Measurements from ENCODE around the gene ATG10.

The ATG10 gene

DNA sequence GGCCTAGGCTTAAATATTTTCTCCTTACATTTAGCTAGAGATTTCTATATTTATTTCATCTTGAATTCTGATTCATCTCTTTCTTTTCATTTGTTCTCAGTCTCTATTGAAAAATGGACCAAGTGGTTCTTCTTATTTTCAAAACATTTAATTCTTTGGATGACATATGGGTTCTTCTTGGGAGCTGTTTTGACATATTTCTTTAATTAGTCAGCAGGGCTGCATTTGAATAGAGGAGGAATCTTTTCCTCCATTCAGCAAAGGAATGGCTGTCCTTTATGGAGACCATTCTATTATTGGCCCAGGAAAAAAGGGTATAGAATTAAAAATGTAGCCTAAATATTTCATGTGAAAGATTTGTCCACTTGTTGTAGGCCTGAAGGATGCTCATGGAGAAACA, 196.5 kb downstream of the ATG10 start:
- no peak for DNase-seq

DNA sequence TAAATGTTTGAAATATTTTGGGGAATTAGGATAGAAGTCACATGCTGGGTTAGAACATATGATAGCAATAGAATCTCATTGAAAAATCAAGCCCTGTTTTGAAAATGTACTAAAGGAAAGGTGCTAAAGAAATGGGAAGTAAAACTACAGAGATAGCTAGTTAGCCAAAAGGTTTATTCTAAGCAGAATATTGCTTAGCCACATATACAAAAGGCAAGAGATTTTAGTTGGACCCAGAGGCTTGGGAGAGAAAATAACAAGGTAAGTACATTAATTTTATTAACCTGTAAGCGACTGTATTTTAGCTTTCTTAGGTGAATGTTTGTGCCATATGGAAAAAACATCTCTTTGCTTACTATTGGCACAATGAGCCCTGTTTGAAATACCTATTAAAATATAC, 198.1 kb downstream of the ATG10 start:
- DNase-seq, result no peak

DNA sequence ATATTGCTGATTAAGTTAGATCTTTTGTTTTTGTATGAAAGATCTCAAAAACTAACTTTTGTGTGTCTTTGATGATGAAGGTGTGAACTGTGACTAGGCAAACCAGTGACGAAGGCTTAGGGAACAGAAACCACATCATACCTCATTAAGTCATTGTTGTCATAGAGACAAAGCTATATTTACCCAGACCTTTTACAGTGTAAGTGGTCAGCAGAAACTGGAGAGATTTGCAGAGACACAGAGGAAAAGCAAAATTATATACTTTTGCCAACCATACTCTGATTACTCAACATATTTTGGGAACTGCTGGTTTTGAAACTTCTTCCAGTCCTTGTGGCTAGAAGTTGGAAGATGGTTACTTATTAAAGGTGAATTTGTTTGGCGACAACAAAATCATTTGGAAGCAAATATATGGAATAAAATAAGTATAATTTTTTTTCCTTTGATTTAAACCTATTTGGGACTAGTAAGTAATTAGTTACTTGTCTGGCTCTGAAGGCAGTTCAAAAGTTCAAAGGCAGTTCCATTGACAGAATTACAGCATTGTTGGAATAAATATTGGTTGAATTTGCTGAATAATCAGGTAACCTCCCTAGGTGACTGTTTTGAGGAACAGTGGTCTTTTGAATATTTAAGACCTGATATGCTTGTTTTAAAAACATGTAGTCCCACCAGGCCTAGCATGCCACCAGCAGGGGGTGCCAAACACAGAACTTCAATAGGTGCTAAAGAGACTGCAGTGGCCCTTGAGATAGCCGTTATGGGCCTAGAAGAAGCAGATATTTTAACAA, 202.5 kb downstream of the ATG10 start:
- no peak for DNase-seq

DNA sequence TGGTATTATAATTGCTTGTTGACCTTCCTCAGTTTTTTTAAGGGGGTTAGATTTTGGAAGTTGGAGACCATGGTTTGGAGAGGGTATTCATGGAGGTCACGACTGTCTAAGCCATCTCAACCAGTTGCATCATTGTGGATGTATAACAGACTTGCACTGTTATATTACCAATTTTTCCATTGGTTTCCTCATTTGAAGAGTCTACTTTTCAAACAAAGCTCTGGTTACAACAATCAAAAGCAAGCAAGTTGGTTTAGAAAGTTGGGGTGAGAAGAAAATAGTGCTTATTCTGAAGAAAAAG, 203.0 kb downstream of the ATG10 start:
- DNase-seq, result no peak

DNA sequence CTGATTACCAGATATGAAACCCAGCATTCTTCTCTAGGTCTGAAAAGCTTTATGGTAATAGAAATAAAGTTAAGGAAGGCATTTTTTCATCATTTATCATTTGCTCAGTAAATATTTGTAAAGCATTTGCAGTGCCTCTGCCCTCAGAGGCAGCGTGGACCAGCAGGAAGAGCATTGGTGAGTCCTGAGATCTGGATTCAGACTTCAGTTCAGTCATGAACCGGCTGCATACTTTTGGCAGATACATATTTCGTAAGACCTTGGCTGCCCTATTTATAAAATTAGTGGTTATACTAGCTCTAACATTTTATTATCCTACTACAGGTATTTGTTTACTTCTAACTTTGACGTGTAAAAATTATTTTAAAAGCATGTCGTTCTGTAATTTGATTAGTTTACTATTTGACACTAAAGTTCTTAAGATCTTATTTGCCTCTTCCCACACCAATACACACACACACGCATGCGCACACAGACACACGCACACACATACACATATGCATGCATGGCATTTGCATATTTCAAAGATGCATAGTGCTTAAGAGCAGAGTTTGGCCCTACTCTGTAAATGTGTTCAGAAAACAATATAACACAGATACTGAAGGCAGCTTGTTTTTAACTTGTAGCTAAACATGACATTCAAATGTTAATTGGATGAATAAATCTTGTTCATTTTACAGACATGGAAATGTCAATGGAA, 204.4 kb downstream of the ATG10 start:
- DNase-seq, result no peak

DNA sequence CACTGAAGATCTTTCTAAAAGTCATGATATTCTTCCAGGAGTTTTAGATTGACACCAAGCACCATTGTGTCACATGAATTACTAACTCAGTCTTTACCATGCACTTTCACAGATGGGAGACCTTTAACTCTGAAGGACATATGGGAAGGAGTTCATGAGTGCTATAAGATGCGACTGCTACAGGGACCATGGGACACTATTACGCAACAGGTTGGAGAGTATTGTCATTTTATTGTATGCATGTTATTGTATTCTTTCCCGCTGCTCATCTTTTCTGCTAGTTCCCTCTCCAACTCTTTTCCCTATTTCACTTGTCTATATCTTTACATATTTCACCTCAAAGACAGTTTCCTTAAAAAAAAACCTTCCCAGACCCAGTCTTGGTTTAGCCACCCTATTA, 206.6 kb downstream of the ATG10 start:
- no peak for DNase-seq

DNA sequence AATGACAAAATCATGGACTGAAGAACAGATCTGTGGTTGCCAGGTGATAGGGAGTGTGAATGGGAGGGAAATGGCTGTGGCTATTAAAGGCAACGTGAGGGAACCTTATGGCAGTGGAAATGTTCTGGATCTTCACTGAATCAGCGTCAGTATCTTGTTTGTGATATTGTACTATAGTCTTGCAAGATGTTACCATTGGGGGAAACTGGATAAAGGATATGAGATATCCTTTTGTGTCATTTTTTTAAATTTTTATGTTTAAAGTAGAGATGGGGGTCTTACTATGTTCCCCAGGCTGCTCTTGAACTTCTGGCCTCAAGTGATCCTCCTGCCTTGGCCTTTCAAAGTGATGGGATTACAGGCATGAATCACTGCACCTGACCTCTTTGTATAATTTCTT, 210.8 kb downstream of the ATG10 start:
- no peak for DNase-seq

DNA sequence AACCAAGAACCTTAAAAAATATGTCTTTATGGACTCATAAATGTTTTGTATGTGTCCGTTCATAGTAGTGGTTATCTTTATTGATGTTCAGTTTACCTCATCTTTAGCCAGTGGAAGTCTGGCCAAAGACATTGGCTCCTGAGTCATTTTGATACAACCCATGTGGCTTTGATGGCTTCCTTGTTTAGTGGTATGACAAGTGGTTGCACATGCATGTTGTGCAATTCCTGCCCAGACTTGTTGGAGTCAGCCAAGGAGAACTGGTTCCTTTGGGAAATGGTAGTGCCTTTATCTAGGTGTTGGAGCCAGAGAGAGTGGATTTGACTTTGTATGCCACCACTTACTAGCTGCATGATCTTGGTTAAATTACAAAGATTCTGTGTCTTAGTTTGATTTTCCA, 212.0 kb downstream of the ATG10 start:
- no peak for DNase-seq

DNA sequence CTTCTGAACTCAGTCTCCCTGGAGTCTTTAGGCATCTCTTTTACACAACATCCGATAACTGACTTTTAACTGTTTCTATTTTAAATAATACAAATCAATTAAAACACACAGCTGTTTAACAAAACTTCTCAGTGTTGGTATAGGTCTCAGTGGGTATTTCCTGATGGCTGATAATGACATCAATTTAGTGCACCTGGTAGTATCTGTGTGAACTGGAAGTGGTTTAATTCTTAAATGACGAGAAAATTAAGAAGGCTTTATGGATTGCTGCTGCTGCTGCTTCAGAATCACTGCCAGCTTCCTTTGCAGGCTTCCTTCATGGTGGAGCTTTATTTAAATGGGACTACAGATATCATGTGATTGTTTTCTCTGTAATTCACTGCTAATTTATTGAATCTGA, 214.0 kb downstream of the ATG10 start:
- no peak for DNase-seq

DNA sequence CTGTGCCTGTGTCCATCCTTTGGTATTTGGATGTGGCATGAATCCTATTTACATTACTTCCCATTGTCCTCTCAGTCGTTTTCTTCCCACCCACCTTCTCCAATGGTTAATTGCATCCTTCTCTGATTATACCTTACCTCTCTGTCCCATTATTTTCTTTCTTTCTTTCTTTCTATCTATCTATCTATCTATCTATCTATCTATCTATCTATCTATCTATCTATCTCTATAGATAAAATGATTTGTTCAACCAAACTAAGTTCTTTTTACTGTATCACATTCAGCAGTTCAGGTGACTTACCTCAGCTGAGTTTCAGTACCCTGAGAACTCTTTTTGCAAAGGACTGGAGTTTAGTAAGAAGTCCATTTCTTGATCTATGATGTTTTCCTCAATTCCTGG, 225.7 kb downstream of the ATG10 start:
- DNase-seq, result no peak

DNA sequence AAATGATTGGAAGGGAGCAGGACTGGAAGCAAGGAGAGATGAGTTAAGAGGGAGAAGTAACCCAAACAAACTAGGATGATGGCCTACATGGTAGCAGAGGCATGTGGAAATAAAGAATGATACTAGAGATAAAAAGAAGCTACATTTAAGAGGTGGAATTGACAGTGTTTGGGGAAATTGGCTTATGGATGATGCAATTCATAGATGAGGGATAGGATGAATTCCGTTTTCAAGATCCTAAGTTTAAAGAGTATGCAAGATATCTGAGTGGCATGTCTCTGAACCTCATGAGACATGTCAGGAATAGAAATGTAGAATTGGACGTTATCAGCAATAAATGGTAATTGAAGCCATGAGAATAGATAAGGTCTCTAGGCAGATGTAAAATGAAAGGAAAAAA, 232.7 kb downstream of the ATG10 start:
- DNase-seq, result no peak

DNA sequence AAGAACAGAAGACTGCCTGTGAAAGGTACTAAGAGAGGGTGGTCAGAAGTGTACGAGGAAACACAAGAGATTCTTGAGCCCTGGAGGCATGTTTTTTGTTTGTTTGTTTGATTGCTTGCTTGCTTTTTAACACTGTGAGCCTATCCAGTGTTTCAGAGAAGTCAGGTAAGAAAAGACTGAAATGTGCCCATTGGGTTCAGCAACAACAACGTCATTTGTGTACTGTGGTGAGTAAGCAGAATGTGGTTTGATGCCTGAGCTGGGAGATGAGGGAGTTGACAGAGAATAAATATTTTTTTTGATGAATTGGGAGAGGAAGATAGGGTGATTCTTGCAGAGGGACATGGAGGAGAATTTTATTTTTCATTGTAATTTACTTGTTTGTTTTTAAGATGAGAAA, 233.2 kb downstream of the ATG10 start:
- DNase-seq, result no peak

DNA sequence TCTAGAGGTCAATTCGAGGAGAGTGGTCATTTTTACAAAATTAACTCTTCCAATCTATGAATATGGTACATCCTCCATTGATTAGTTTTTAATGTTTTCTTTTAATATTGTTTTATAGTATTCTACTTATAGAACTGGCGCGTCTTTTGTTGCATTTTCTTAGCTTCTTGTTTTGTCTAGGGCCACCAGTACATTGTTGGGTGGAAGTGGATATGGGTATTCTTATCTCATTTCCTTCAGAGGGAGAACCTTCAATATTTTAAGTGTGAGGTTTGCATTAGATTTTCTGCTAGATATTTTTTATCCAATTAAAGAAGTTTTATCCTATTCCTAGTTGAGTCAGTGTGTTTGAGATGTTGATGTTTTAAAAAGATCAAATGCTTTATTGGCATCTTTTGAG, 236.5 kb downstream of the ATG10 start:
- DNase-seq, result no peak

DNA sequence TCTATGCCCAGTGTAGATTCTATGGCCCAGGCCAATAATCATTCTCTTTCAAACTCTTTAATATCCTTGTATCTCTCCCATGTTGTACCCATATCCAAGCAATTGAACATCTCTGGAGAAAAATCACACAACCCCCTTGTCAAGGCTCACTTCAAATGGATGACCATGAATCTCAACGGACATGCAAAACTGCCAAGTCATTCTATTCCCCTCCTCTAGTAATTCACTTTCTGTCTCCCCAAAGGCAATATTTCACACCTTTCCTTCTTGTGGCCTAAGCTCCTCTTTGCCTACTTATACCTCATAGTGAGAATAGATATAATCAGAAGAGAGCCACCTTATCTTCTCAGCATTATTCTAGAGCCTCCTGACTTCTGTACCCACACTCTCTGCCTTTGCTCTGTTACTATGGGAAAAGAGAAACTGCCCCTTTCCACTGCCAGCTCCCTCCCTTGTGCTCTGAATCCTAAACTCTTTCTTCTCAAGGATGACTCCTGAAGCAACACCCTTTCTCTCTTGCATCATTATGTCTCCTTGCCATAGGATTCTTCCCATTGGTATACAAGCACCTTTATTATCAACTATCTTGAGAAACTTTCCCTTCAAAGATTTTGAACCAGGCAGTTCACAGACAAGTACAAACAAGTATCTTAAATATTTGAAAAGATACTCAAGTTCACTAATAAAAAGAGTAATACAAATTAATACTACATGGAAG, 240.2 kb downstream of the ATG10 start:
- DNase-seq, result no peak

DNA sequence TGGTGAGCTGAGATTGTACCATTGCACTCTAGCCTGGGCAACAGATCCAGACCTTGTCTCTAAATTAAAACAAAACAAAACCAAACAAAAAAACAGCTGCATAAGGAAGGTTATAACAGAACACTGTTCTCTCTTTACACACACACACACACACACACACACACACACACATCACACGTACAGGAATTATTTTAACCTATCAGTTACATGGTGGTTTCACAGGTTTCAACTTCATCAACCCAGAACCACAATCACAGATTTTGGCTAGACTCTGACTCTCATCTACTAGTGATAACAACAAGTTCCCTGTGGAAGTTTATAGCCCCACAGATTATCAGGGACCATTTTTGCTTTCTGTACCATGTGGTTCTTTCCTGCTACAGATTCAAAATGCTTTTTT, 246.1 kb downstream of the ATG10 start:
- DNase-seq, result no peak

DNA sequence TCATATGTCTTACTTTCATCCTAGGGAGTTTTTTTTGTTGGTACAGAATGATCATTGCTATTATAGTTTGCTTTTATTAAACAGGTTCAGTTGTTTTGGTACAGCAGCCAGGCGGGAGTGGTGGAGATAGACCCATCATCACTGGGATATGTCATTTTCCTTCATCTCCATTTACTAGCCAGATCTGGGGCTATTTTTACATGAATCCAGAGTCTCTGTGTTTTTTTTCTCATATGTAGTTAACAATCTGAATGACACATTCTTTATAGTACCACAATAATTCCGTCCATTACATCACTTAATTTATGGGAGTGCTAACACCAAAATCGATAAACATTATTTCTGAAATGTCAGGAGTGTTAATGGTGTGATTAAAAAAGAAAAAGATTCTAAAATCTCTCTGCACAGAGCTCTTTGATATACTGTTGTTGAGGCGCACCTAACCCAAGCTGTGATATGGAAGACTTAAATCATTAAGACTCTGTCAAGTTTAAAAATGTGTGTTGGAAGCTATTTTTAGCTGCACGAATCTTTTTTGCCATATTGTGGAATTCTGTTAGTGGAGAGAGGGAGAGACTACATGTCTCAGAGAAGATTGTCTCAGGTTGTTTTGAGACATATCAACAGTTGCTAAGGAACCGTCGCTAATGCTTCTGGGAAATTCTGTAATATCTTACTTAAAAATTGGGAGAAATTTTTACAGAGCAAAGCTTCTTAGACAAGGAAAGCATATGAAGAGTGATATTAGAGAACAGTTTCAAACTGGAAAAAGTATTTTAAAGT, 246.7 kb downstream of the ATG10 start:
- no peak for DNase-seq

DNA sequence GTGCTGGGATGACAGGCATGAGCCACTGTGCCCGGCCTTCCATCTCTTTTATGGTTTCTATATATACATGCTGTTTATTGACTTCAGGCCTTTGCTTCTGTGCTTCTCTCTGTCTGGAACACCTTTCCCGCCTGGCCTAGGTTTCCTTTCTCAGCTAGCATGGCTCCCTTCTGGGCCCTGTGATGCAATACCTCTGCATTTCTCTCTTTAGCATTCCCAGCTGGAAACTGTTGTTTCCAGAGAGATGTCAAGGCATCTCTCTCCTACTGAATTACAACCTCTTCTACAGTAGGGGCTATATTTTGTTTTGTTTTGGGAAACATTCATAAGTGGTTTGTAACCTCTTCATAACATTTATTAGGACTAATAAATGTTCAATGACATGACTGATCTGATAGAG, 249.2 kb downstream of the ATG10 start:
- DNase-seq, result no peak

DNA sequence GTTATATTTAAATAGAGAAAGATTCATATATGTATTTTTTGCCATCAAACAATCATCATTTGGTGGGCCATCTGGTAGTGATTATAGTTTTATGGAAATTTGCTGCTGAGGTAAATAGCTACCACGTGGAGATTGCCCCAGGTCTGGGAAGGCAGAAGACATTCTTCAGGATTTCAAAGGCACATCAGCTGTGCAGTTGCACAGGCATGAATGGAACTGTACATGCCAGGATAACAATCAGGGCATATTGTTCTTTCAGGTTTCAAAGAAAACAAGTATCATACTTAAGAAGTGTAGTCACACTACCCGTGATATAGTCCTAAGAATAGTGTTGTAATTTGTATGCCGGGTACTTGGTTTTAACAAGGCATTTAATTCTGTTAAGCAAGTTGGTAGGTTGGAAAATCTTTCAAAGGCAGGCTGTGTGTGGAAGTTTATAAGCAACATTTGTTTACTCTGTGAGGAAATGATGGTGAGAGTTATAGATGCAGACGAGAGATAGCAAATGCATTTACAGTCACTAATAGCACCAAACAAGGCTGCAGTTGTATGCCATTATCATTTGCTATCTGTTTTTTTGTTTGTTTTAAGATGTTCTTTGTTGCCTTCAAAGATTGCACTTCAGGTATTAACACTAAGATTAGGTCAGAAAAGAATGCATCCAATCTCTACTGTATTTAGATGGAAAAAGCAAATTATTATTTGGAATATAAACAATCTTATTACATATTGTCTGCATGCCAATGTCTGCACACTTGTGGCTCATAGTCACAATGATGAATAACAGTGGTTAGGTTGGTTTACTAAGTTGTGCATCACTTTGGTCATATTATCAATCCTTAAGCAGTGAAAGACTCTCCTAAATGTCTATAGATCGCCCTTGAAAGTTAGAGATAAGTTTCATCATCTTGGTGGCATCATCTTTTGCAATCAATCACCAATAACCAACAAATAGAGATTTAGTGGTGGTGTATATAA, 251.1 kb downstream of the ATG10 start:
- DNase-seq, result no peak

DNA sequence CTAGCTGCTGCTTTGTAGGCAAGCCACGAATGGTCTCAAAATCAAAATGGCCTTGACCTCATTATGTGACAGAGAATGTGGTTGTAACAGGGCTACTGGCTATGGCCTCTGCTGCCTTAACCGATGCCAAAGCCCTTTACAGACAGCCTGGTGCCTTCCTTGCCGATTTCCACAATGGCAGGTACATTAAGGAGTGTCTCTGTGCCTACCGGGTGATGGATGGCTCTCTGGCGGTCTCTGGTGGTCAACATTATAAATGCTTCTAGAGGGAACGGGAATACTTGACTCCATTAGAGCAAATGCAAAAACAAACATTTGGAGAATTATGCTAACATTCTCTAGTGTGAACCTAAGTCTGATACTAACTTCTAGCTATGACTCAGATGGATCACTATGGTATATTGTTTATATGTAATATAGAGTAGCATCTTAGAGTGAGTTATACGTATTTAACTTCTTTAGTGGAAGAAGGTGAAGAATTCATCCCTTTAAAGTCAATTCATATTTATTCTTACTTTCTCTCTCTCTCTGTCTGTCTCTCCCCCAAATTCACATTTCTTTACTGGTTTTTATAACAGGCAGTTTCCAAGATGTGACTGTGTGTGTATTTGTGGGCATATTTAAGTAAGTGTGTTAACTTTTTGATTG, 253.8 kb downstream of the ATG10 start:
- no peak for DNase-seq

DNA sequence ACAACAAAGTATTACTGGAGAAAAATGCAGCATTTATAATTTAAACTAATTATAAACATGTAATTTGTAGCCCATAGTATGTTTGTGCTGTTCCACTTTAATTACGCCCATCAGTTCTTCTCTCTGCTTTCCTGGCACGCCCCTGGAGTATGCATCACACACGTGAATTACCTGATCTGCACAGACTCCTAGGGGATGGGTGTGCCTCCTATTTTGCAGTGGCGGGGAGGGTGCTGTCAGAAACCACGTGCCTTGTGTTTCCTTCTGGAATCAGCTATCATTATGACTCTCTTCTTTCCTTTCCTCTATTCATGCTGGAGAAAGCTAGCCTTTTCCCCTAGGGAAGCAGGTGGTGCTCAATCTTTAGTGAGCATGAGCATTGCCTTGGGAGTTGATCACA, 263.1 kb downstream of the ATG10 start:
- DNase-seq, result no peak

DNA sequence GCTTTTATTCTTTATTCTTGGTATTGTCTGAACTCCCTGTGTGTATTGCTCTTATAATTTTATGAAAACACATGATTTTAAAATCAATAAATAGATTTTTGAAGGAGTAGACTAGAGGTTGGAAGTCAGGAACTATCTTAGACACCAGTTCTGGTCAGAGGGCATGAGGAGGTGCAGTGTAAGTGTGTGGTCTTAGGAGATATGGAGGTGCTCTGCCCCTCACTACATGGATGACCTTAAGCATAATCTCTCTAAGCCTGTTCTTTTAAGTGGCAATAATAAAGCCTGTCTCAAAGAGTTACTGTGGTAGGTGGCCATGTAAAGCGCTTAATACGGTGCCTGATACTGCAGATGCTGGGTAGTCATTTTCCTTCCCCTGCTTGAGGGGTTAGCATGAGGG, 272.3 kb downstream of the ATG10 start:
- no peak for DNase-seq

Measured in activated gamma-delta T cell (primary cell).